Measurements from ENCODE around the gene PEPD.
A peak's percentile ranks its signal among the peaks of the same experiment; 100 is the strongest.

PEPD gene

GRCh38 chr19:33405553-33406461, 115.8 kb downstream of the PEPD start:
- no peak for DNase-seq (ENCODE audit: low spot score)

DNA sequence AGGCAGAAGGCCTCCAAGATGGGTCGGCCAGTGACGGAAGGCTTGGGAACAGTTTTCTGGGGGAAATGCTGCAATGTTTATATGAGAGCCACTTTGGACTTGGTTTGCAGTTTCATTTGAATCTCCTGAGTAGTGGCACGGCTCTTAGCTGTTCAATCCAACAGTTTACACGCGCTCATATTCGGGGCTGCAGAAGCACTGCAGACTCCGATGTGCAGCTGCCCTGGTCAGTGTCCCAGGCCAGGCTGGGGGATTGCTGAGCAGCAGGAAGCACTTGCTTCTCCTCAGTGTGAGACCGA, 116.4 kb downstream of the PEPD start:
- no peak for DNase-seq (ENCODE audit: low spot score)

GRCh38 chr19:33404506-33405253, 116.9 kb downstream of the PEPD start:
- no peak for DNase-seq (ENCODE audit: low spot score)

GRCh38 chr19:33403973-33404304, 117.7 kb downstream of the PEPD start:
- DNase-seq (ENCODE audit: low spot score): no peak

DNA sequence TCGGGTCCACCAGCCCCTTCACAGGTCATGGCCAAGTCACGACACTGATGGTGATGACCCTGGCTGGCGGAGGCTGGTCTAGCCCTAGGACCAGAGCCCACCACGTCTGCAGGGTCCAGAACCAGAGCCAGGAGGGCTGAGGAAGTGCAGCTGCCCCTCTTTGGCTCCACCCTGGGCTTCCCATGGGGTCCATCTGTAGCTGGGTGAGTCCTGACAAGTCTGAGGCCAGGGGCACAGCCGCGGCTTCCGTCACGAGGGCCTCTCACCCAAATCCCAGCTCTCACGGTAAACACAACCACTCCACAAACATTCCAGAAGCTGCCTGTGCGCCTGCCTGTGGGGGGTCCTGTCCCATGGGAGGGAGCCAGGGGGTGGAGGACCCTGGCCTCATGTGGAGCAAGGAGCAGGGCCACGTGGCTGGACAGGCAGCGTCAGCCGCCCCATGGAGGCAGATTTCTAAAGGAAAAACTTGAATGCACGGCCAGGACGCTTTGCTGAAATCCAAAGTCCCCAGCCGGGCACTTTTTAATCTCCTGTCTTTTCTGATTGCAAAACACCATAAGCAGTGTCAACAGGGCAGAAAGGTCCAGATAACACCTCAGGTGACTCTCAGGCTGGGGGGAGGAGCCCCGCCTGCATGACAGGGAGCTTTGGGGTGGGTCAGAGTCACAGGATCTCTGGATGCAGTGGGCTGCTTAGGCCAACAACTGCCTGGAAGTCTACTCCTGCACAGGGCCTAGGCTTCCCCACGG, 118.2 kb downstream of the PEPD start:
- peak; percentile 100 for DNase-seq (ENCODE audit: low spot score)

- no peak for DNase-seq (ENCODE audit: low spot score)
These were observed 119.0 kb downstream of the PEPD start for GRCh38 chr19:33402421-33403220.

DNA sequence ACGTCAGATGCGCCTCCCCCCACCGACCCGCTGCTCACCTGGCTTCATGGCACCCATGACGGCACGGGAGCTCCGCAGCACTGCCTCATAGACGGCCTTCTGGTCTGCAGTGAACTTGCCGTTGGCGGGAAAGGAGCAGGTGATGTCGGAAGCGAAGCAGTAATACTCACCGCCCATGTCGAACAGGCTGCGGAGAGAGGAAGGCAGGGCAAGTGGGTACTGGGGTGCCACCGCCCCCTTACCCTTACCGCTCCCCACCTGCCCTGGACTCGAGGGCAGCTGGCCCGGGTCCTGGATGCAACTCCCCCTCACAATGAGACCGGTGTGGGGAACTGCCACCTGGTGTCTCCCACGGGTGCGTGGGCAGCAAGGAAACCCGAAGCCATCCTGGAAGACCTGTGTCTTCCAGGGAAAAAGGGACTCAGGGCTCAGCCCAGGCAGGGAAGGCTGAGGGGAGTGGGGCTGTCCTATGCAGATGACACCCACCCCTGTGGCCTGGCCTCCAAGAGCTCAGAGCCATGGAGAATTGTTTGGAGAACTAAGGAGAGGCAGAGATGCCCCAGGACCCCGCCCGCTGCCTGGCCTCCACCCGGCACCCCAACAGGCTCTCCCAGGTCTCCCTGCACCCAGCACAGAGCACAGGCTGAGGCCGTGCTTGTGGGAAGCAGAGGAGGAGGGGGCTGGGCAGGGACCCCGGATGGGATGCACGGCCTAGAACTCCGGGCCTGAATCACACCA, 119.7 kb downstream of the PEPD start:
- no peak for DNase-seq (ENCODE audit: low spot score)

DNA sequence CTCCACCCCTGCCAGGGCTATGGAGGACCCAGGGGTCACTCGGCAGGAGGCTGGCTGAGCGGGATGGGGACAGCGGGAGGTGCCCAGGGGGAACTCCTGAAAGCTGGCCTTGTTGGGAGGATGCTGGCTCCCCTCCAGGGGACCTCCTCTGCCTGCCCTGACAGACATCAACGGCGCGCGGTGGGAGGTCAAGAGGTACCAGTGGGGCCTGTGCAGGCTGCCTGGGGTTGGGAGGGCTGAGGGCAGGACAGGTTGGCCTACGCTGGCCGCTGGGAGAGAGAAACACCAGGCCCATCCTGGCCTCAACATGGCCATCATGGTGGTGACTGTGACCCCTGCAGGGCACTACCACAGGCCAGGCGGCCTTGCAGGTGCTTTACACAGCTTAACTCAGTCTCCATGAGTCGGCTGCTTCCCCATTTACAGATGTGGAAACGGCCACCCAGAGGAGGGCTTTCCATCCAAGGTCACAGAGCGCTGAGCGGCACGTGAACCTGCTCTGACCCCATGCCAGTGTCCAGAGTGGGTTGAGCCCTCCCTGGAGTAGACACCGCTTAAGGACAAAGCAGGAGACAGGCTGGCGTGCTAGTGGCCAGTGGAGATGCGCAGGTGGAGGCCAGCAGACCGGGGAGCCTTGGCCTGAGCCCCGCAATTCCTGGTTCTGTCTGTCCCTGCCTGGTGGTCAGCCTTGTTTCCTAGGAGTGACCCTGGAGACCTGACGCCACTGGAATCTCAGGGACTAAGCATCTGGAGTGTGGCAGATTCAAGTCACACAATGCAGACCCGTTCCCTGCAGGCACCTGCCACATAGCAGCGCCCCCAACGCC, 120.5 kb downstream of the PEPD start:
- no peak for DNase-seq (ENCODE audit: low spot score)

- DNase-seq (ENCODE audit: low spot score): no peak
These were observed 121.6 kb downstream of the PEPD start for GRCh38 chr19:33399745-33400681.

DNA sequence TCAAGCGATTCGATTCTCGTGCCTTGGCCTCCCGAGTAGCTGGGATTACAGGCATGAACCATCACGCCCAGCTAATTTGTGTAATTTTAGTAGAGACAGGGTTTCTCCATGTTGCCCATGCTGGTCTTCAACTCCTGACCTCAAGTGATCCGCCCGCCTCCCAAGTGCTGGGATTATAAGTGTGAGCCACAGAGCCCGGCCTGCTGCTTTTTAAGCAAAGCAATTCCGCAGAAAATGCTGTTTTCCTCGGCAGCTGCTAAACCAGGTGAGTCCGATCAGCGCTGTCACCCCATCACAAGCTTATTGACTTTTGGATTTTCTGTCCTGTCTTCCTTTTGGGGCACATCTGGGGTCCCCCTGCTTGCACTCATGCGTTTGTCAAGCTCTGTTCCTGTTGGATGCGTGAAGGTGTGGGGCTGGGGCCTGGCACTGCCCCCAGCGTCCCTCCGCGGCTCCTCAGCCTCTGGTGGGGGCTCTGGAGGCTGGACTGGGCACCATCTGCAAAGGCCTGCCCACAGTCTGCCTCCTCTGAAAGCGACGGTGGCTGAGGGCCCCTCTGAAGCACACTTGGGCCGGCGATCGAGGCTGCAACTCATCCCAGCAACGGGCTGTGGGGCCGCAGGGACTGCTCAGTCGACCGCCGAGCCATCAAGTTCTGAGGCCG, 122.4 kb downstream of the PEPD start:
- no peak for DNase-seq (ENCODE audit: low spot score)

GRCh38 chr19:33398361-33399060, 123.1 kb downstream of the PEPD start:
- no peak for DNase-seq (ENCODE audit: low spot score)

- DNase-seq (ENCODE audit: low spot score): peak; percentile 95
These were observed 123.8 kb downstream of the PEPD start for GRCh38 chr19:33397536-33398360.

DNA sequence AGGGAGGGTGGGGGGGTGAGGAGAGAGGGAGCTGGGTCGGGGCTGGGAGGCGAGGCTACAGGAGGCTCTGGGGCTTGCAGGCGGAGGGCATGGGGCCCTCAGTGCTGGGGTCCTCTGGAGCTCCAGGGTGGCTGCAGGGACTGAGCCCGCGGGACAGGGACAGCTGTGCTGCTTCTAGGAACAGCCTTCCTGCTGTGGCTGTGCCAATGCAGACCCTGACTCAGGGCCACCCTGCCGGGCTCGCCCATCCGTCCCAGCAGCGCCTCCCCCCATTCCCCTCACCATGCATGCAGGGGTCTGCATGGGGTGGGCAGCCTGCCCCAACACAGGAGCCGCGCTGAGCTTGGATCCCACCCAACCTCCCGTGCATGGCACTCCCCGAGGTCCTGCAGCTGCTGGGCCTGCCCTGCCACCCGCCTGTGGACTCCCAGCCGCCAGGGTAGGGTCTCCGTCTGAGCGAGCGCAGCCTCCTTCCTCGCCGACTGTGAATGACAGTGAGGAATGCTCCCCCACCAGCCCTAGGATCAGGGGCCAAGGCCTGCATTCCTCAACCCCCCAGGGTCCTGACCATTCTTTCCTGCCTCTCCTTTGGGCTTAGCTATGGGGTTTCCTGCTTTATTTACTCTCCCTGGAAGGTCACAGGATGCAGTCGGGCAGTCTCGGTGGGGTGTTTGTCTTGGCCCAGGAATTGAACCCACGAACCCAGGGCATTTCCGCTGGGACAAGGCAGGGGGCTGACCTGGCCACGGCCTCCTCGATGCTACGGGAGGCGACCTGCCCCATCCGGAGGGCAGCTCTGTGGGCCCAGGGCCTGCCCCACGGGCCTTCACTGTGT, 124.7 kb downstream of the PEPD start:
- DNase-seq (ENCODE audit: low spot score): no peak

DNA sequence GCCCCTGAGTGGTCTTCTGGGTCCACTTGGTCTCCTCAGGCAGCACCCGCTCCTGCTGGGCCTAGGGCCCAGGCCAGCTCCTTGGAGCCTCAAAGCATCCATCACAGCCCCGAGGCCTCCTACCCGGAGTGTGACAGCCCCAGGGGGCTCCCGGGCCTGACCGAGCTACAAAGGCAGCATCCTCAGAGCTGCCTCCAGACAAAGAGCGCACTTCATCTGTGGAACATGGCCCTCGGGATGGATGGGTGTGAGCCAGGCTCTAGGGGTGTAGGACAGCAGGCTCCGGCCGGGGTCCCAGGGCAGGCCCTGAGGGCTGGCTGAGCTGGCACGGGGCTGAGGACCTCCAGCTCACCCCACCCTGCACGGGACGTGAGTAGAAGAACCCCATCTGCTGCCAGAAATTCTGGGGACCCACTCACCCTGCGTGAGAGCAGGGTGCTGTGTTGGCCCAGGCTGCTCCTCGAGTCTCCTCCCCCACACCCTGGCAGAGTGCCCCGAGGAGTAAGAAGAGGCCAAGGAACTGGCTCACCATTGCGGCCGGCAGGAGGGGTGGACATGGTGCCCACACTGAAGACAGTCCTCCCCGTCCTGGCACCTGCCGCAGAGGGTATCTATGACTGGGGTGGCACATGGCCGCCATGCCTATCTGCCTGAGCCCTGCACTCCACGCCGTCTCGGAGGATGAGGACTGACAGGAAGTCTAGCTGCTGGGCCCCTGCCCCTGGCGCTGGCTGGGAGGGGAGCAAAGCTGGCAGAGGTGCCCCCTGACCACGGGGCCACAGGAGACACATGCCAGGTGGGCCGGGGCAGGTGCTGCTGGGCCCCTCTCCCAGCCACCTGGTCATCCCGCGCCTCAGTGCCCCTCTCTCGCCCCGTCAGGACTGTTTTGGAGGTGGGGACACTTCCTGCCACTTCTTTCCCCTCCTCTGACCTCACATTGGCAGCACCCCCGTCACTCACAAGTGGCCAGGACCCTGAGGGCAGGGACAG, 125.7 kb downstream of the PEPD start:
- no peak for DNase-seq (ENCODE audit: low spot score)
